Measurements from ENCODE around the gene SPECC1. TPM values are rescaled to one million over a fixed set of nuclear protein-coding genes. Genes with fewer than 3 reads are reported as not detected.

Gene SPECC1
- total and polyA plus RNA-seq, 2 of the 4 experiments (the other 2 are of a cell fraction), result 16.9 to 26.2 TPM

DNA sequence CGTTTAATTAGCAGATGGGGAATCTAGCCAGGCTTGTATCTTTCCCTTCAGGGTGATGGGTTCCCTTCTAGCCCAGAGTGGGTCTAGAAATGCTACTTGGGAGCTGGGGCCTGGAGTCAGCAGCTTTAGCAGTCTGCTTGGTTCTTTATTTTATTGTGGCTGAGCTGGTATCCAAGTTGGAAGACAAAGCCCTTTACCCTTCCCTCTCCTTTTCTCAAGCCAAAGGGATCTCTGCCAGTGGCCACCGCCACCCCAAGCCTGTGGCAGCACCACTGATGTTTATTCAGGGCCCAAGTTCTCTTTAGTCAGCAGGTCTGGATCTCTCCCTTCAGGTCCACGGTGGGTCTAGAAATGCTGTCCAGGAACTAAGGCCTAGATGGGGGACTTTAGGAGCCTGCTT lies 215.2 kb downstream of the SPECC1 start:
- Histone ChIP-seq H3K4ac (ENCODE audit: low read depth, low read length) (peak overlapping the region; percentile 19), H3K4me2 (ENCODE audit: low read depth, low read length) (no peak overlapping the region), H4K8ac (ENCODE audit: low read depth in 2 of 2, low read length in 2 of 2) (no peak overlapping the region), H2AFZ (replicated peaks; ENCODE audit: low read length, poor library complexity) (no peak overlapping the region), H4K20me1 (ENCODE audit: insufficient read depth, low read length) (no peaks in the 10 kb centered on the region; the same call in 1 of the 2 replicates), H3K4me3 (ENCODE audit: insufficient read depth, low read depth, low read length) (no peak overlapping the region), H2BK15ac (ENCODE audit: low read depth, low read length) (no peak overlapping the region), H2AK5ac (ENCODE audit: low read depth, low read length) (no peak overlapping the region), H3K4me1 (ENCODE audit: control insufficient read depth, insufficient read depth, low read length) (peaks cover 24% of the 10 kb centered on the region), H3K79me1 (ENCODE audit: low read depth in 1 of 2, low read length in 2 of 2) (peaks cover 28 to 53% of the 10 kb centered on the region in 2 experiments; a peak in 3 of 4 replicates), H3K9ac (ENCODE audit: low read depth, low read length) (no peak overlapping the region), H2BK120ac (ENCODE audit: low read depth, low read length) (no peak overlapping the region), H3K9me3 (ENCODE audit: control insufficient read depth, insufficient read depth, low read length) (no peaks in the 10 kb centered on the region), H2BK5ac (ENCODE audit: low read depth, low read length, poor library complexity, severe bottlenecking) (peak overlapping the region; percentile 18), H3K36me3 (ENCODE audit: control insufficient read depth, insufficient read depth, low read length) (peaks cover 4% of the 10 kb centered on the region), H4K91ac (ENCODE audit: insufficient read depth, low read depth, low read length) (0 out of 2 replicates have a peak overlapping the region, but pooled peaks have one; percentile 16), H3K14ac (replicated peaks; ENCODE audit: low read depth, low read length) (no peak overlapping the region), H3K9me1 (ENCODE audit: insufficient read depth, low read length) (peaks cover 16% of the 10 kb centered on the region), H4K5ac (ENCODE audit: low read depth, low read length) (peak overlapping the region; percentile 44), H3K27ac (ENCODE audit: insufficient read depth, low read length) (no peak overlapping the region), H3K27me3 (ENCODE audit: control insufficient read depth, insufficient read depth, low read length) (no peaks in the 10 kb centered on the region), H2BK20ac (ENCODE audit: low read depth, low read length) (no peak overlapping the region), H3K23ac (ENCODE audit: low read depth, low read length) (no peak overlapping the region), H3K56ac (ENCODE audit: extremely low read depth, insufficient read depth, low read length) (no peak overlapping the region), H2AK9ac (replicated peaks; ENCODE audit: low read depth, low read length, poor library complexity) (no peak overlapping the region), H3K18ac (ENCODE audit: low read depth, low read length) (peak overlapping the region; percentile 34)
- intact Hi-C loops (cut with micrococcal nuclease), result loop anchor here (10.0 kb wide), 1 partner anchor 770 kb away; no protein-coding TSS in a partner anchor
- WGBS, 2 experiments (ENCODE audit: extremely low coverage in 2 of 2, insufficient read length in 1 of 2), result no CpG with 5 or more reads among the region's 3 CpGs
- no TSS peak for BruUV-seq (replicated peaks)
- CTCF ChIA-PET, result no interaction called here
- ATAC-seq (ENCODE audit: low read depth) (no peak), DNase-seq (no peak)
- TF ChIP-seq FOS (IDR thresholded peaks at IDR 0.05; ENCODE audit: low read depth, low read length) (no peak), CTCF (conservative IDR thresholded peaks at IDR 0.05; ENCODE audit: low read depth, low read length) (no peak), RFX5 (IDR thresholded peaks at IDR 0.05; ENCODE audit: low read depth, low read length) (no peak), RCOR1 (IDR thresholded peaks at IDR 0.05; ENCODE audit: insufficient replicate concordance, low read length) (no peak), BHLHE40 (IDR thresholded peaks at IDR 0.05; ENCODE audit: low read depth, low read length) (no peak)
- TF ChIP-seq, protein P1, sequence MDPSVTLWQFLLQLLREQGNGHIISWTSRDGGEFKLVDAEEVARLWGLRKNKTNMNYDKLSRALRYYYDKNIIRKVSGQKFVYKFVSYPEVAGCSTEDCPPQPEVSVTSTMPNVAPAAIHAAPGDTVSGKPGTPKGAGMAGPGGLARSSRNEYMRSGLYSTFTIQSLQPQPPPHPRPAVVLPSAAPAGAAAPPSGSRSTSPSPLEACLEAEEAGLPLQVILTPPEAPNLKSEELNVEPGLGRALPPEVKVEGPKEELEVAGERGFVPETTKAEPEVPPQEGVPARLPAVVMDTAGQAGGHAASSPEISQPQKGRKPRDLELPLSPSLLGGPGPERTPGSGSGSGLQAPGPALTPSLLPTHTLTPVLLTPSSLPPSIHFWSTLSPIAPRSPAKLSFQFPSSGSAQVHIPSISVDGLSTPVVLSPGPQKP (IDR thresholded peaks at IDR 0.05; ENCODE audit: borderline replicate concordance, low read depth, low read length), result no peak
- in situ Hi-C loops (cut with MboI; ENCODE audit: low sequenced_read_pairs), result loop anchor here (10.0 kb wide), 1 partner anchor 90 kb away; no protein-coding TSS in a partner anchor
- dilution Hi-C loops (cut with HindIII; ENCODE audit: low sequenced_read_pairs, unreplicated experiment), result no loop called here
- POLR2A ChIA-PET (ENCODE audit: unreplicated experiment), result no interaction called here

Measured in IMR-90 (cell line).